ENCODE results near the gene RNU5D-1.

Gene RNU5D-1

DNA sequence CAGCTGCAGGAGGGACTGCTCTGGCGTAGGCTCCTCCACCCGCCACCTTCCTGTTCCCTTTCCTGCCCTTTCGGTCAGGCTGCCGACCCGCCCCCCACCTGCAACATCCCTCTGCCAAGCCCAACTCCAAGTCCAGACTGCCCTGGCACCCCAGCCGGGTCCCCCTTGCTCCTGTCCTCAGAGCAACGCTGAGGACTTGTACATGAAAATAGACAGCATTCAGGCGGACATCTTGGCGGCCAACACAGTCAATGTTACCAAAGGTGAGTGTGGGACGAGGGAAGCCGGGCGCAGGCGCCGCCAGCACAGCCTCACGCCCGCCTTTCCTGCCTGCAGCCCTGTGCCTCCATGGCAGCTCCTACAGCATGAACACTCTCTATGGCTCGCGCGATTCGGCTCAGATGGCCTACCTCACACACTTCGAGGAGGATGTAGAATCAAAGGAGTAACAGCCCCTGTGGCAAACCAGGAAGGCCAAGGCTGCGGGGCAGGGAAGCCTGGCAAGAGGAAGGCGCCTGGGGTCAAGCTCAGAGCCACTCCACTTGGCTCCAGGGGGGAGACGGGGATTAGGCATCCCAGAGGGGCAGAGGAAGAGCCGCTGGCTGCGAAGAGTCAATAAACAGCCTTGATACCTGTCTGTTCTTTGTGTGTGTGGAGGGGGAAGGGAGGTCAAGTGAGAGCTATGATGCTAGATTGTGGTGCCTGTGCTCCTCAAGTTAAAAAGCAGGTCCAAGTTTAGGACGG is 5.8 kb downstream of the RNU5D-1 start:
- no peak overlapping the region for H3K9ac ChIP-seq (ENCODE audit: low read length in 2 of 2)
- H3K4me1 ChIP-seq (ENCODE audit: control insufficient read depth, insufficient read depth, low read length), result no peaks in the 10 kb centered on the region
- no peaks in the 10 kb centered on the region for H3K27me3 ChIP-seq (ENCODE audit: control insufficient read depth in 1 of 2, insufficient read depth in 2 of 2, low read length in 2 of 2)
- H3K36me3 ChIP-seq (ENCODE audit: control insufficient read depth in 2 of 2, insufficient read depth in 2 of 2, low read length in 2 of 2), result no peaks in the 10 kb centered on the region
- no peak overlapping the region for H3K27ac ChIP-seq (ENCODE audit: low read length)
- H3K4me3 ChIP-seq (ENCODE audit: low read length in 2 of 2), result no peak overlapping the region
- no peaks in the 10 kb centered on the region for H3K9me3 ChIP-seq (ENCODE audit: control insufficient read depth in 2 of 2, low read length in 2 of 2)

DNA sequence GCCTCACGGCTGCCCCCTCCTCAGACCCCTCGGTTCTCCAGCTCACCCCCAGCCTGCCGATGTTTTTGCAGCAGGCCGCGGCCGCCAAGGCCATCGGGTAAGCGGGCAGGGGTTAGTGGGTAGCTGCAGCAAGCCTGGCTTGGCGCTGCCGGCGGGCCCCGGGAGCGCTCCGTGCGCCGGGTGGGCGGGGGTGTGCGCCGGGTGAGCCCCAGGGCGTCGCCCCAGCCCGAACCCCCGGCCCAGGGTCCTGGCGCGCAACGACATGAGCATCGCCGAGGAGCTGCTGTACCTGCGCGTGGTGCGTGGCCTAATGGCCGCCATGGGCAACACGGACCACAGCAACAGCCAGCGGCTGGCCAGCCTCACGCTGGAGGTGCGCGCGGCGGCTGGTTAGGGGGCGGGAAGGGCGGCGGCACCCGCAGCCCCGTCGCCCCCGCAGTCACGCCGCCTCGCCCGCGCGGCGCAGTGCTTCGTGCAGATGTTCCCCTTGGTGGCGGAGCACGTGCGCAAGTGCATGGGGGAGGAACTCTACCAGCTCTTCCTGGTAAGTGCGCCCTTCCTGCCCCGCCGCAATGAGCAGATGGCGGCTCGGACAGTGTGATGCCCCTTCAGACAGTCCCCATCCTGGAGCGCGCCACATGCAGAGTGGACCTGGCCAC is 6.5 kb downstream of the RNU5D-1 start:
- Histone ChIP-seq H3K36me3 (ENCODE audit: control insufficient read depth in 2 of 2, insufficient read depth in 2 of 2, low read length in 2 of 2) (no peaks in the 10 kb centered on the region), H3K4me1 (ENCODE audit: control insufficient read depth, insufficient read depth, low read length) (no peaks in the 10 kb centered on the region), H3K27me3 (ENCODE audit: control insufficient read depth in 1 of 2, insufficient read depth in 2 of 2, low read length in 2 of 2) (no peaks in the 10 kb centered on the region), H3K9ac (ENCODE audit: low read length in 2 of 2) (no peak overlapping the region), H3K9me3 (ENCODE audit: control insufficient read depth in 2 of 2, low read length in 2 of 2) (no peaks in the 10 kb centered on the region), H3K4me3 (ENCODE audit: low read length in 2 of 2) (no peak overlapping the region), H3K27ac (ENCODE audit: low read length) (no peak overlapping the region)

DNA sequence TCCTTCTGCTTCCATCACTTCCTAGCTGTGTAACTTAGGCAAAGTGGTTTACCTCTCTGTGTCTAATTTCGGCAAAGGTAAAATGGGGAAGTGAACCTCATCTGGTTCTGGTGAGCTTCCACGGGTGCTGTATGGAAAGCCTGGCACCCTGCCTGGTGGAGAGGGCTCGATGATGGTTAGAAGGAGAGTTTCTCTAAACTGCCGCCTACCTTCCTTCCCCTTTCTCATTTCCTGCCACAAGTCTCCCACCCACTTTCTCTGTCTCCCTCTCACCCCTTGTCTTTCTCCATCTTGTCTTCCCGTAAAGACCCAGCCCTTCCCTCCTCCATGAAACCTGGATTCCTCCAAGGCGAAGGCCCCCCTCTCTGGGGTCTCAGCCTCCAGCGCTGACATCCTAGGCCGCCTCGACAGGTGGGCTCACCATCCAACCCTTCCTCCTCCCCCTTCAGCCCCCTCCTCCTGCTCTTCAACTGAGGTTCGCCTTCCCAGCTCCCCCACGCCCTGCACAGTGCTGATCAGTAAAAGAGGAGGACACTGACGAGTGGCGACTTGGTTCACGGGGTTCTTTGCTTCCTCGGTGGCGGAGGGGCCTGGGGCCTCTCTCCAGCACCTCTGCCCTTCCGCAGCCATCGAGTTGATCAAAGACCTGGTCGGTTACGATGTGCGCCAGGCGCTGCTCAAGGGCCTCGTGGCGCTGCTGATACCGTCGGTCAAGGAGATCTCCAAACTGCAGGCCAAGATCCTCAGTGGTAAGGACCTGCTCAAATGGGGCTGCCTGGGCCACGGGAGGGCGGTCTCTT is 7.3 kb downstream of the RNU5D-1 start:
- Histone ChIP-seq H3K4me3 (ENCODE audit: low read length in 2 of 2) (no peak overlapping the region), H3K4me1 (ENCODE audit: control insufficient read depth, insufficient read depth, low read length) (no peaks in the 10 kb centered on the region), H3K9ac (ENCODE audit: low read length in 2 of 2) (no peak overlapping the region), H3K36me3 (ENCODE audit: control insufficient read depth in 2 of 2, insufficient read depth in 2 of 2, low read length in 2 of 2) (no peaks in the 10 kb centered on the region), H3K27ac (ENCODE audit: low read length) (no peak overlapping the region), H3K9me3 (ENCODE audit: control insufficient read depth in 2 of 2, low read length in 2 of 2) (no peaks in the 10 kb centered on the region), H3K27me3 (ENCODE audit: control insufficient read depth in 1 of 2, insufficient read depth in 2 of 2, low read length in 2 of 2) (no peaks in the 10 kb centered on the region)

- Histone ChIP-seq H3K4me1 (ENCODE audit: control insufficient read depth, insufficient read depth, low read length) (peaks cover 3% of the 10 kb centered on the region), H3K27me3 (ENCODE audit: control insufficient read depth in 1 of 2, insufficient read depth in 2 of 2, low read length in 2 of 2) (no peaks in the 10 kb centered on the region), H3K9me3 (ENCODE audit: control insufficient read depth in 2 of 2, low read length in 2 of 2) (no peaks in the 10 kb centered on the region), H3K4me3 (ENCODE audit: low read length in 2 of 2) (no peak overlapping the region), H3K36me3 (ENCODE audit: control insufficient read depth in 2 of 2, insufficient read depth in 2 of 2, low read length in 2 of 2) (no peaks in the 10 kb centered on the region), H3K9ac (ENCODE audit: low read length in 2 of 2) (no peak overlapping the region), H3K27ac (ENCODE audit: low read length) (no peak overlapping the region)
Observed at GRCh38 chr1:44723064-44723463, 7.9 kb downstream of the RNU5D-1 start.

GRCh38 chr1:44721485-44722361 is 9.2 kb downstream of the RNU5D-1 start:
- Histone ChIP-seq H3K9ac (ENCODE audit: low read length in 2 of 2) (no peak overlapping the region), H3K36me3 (ENCODE audit: control insufficient read depth in 2 of 2, insufficient read depth in 2 of 2, low read length in 2 of 2) (no peaks in the 10 kb centered on the region), H3K4me3 (ENCODE audit: low read length in 2 of 2) (no peak overlapping the region), H3K27me3 (ENCODE audit: control insufficient read depth in 1 of 2, insufficient read depth in 2 of 2, low read length in 2 of 2) (no peaks in the 10 kb centered on the region), H3K9me3 (ENCODE audit: control insufficient read depth in 2 of 2, low read length in 2 of 2) (no peaks in the 10 kb centered on the region), H3K27ac (ENCODE audit: low read length) (no peak overlapping the region), H3K4me1 (ENCODE audit: control insufficient read depth, insufficient read depth, low read length) (peaks cover 4% of the 10 kb centered on the region)

GRCh38 chr1:44720281-44720680 is 10.7 kb downstream of the RNU5D-1 start:
- H3K9me3 ChIP-seq (ENCODE audit: control insufficient read depth in 2 of 2, low read length in 2 of 2), result no peaks in the 10 kb centered on the region
- peaks cover 4% of the 10 kb centered on the region for H3K4me1 ChIP-seq (ENCODE audit: control insufficient read depth, insufficient read depth, low read length)
- no peak overlapping the region for H3K9ac ChIP-seq (ENCODE audit: low read length in 2 of 2)
- no peak overlapping the region for H3K27ac ChIP-seq (ENCODE audit: low read length)
- no peaks in the 10 kb centered on the region for H3K36me3 ChIP-seq (ENCODE audit: control insufficient read depth in 2 of 2, insufficient read depth in 2 of 2, low read length in 2 of 2)
- no peak overlapping the region for H3K4me3 ChIP-seq (ENCODE audit: low read length in 2 of 2)
- no peaks in the 10 kb centered on the region for H3K27me3 ChIP-seq (ENCODE audit: control insufficient read depth in 1 of 2, insufficient read depth in 2 of 2, low read length in 2 of 2)

- H3K4me1 ChIP-seq (ENCODE audit: control insufficient read depth, insufficient read depth, low read length), result peaks cover 7% of the 10 kb centered on the region
- no peaks in the 10 kb centered on the region for H3K36me3 ChIP-seq (ENCODE audit: control insufficient read depth in 2 of 2, insufficient read depth in 2 of 2, low read length in 2 of 2)
- H3K9me3 ChIP-seq (ENCODE audit: control insufficient read depth in 2 of 2, low read length in 2 of 2), result no peaks in the 10 kb centered on the region
- H3K27ac ChIP-seq (ENCODE audit: low read length), result no peak overlapping the region
- H3K27me3 ChIP-seq (ENCODE audit: control insufficient read depth in 1 of 2, insufficient read depth in 2 of 2, low read length in 2 of 2), result no peaks in the 10 kb centered on the region
- no peak overlapping the region for H3K4me3 ChIP-seq (ENCODE audit: low read length in 2 of 2)
- no peak overlapping the region for H3K9ac ChIP-seq (ENCODE audit: low read length in 2 of 2)
Observed at GRCh38 chr1:44719318-44719717, 11.7 kb downstream of the RNU5D-1 start.

- no peak overlapping the region for H3K27ac ChIP-seq (ENCODE audit: low read length)
- no peak overlapping the region for H3K4me3 ChIP-seq (ENCODE audit: low read length in 2 of 2)
- H3K36me3 ChIP-seq (ENCODE audit: control insufficient read depth in 2 of 2, insufficient read depth in 2 of 2, low read length in 2 of 2), result no peaks in the 10 kb centered on the region
- H3K9ac ChIP-seq (ENCODE audit: low read length in 2 of 2), result no peak overlapping the region
- no peaks in the 10 kb centered on the region for H3K9me3 ChIP-seq (ENCODE audit: control insufficient read depth in 2 of 2, low read length in 2 of 2)
- no peaks in the 10 kb centered on the region for H3K27me3 ChIP-seq (ENCODE audit: control insufficient read depth in 1 of 2, insufficient read depth in 2 of 2, low read length in 2 of 2)
- peaks cover 7% of the 10 kb centered on the region for H3K4me1 ChIP-seq (ENCODE audit: control insufficient read depth, insufficient read depth, low read length)
Observed at GRCh38 chr1:44718091-44718490, 12.9 kb downstream of the RNU5D-1 start.

GRCh38 chr1:44717653-44718052 is 13.3 kb downstream of the RNU5D-1 start:
- Histone ChIP-seq H3K9me3 (ENCODE audit: control insufficient read depth in 2 of 2, low read length in 2 of 2) (no peaks in the 10 kb centered on the region), H3K36me3 (ENCODE audit: control insufficient read depth in 2 of 2, insufficient read depth in 2 of 2, low read length in 2 of 2) (no peaks in the 10 kb centered on the region), H3K27ac (ENCODE audit: low read length) (no peak overlapping the region), H3K4me3 (ENCODE audit: low read length in 2 of 2) (no peak overlapping the region), H3K27me3 (ENCODE audit: control insufficient read depth in 1 of 2, insufficient read depth in 2 of 2, low read length in 2 of 2) (no peaks in the 10 kb centered on the region), H3K9ac (ENCODE audit: low read length in 2 of 2) (no peak overlapping the region), H3K4me1 (ENCODE audit: control insufficient read depth, insufficient read depth, low read length) (peaks cover 7% of the 10 kb centered on the region)

DNA sequence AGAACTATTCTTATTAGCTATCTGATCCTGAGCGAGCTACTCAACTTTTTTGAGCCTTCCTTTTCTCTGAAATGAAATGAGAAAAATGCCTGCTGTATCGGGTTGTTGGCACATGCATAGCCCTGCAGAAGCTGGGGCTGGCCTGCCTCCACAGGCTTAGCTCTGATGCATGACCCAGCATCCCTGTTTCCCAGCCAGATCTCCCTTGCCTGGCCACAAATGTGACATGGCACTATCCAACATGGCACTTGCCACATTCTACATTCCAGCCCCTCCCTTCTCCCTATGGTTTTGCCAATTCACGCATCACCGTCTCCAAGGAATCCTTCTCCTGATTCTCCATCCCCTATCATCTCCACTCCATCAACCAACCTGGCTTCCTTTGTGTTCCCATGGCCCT is 13.8 kb downstream of the RNU5D-1 start:
- peaks cover 7% of the 10 kb centered on the region for H3K4me1 ChIP-seq (ENCODE audit: control insufficient read depth, insufficient read depth, low read length)
- H3K27me3 ChIP-seq (ENCODE audit: control insufficient read depth in 1 of 2, insufficient read depth in 2 of 2, low read length in 2 of 2), result no peaks in the 10 kb centered on the region

More for the DNA sequence above, 13.8 kb downstream of the RNU5D-1 start:
- no peaks in the 10 kb centered on the region for H3K36me3 ChIP-seq (ENCODE audit: control insufficient read depth in 2 of 2, insufficient read depth in 2 of 2, low read length in 2 of 2)
- H3K9me3 ChIP-seq (ENCODE audit: control insufficient read depth in 2 of 2, low read length in 2 of 2), result no peaks in the 10 kb centered on the region
- H3K27ac ChIP-seq (ENCODE audit: low read length), result no peak overlapping the region
- H3K9ac ChIP-seq (ENCODE audit: low read length in 2 of 2), result no peak overlapping the region
- no peak overlapping the region for H3K4me3 ChIP-seq (ENCODE audit: low read length in 2 of 2)
